Heart left ventricle (tissue), 16 donors: Measurements from ENCODE around the gene MYBPC1. TPM values are rescaled to one million over a fixed set of nuclear protein-coding genes. Genes with fewer than 3 reads are reported as not detected.

Experiments used
- ATAC-seq, 4 donors: fragments of 200-7000 bp; cut with Tn5 transposase; one replicate each; pipeline ENCODE4 v1.9.1; 2020 to 2022; ENCODE audit warnings: moderate library complexity in 4 of 4, mild to moderate bottlenecking in 3 of 4, moderate number of reproducible peaks in 1 of 4
- DNase-seq, 5 donors: peaks; one replicate each; pipeline ENCODE4 v3.0.0-alpha.2; 2020
- H3K27ac ChIP-seq, 12 donors: fragments of 200-600 bp; sonication (generic) in 4 of 12; one replicate each; pipeline versions ENCODE4 v1.5.0 to v1.8.0; 2016 to 2022; ENCODE audit warnings: mild to moderate bottlenecking in 2 of 12
- H3K27me3 ChIP-seq, 9 donors: fragments of 200-600 bp; sonication (generic) in 2 of 9; one replicate each; pipeline versions ENCODE4 v1.5.1 to v1.8.0; 2016 to 2022; ENCODE audit warnings: mild to moderate bottlenecking in 3 of 9
- H3K36me3 ChIP-seq, 9 donors: fragments of 200-600 bp; sonication (generic) in 2 of 9; one replicate each; pipeline versions ENCODE4 v1.5.0 to v1.8.0; 2018 to 2022; ENCODE audit warnings: mild to moderate bottlenecking in 2 of 9
- H3K4me1 ChIP-seq, 12 donors: fragments of 200-600 bp; sonication (generic) in 4 of 12; one replicate each; pipeline versions ENCODE4 v1.5.0 to v1.8.0; 2016 to 2022; ENCODE audit warnings: mild to moderate bottlenecking in 3 of 12
- H3K4me3 ChIP-seq, 12 donors: fragments of 200-600 bp; sonication (generic) in 4 of 12; one replicate each; pipeline versions ENCODE4 v1.5.0 to v1.8.0; 2017 to 2022; ENCODE audit warnings: mild to moderate bottlenecking in 9 of 12, moderate library complexity in 4 of 12
- H3K9me3 ChIP-seq, 12 donors: fragments of 200-600 bp; sonication (generic) in 4 of 12; one replicate each; pipeline versions ENCODE4 v1.5.0 to v1.8.0; 2016 to 2022; ENCODE audit warnings: mild to moderate bottlenecking in 1 of 12
- POLR2A ChIP-seq, 2 donors: fragments of 450-650 bp; IDR thresholded peaks; one replicate each; pipeline ENCODE4 v1.6.1; 2017; ENCODE audit warnings: antibody characterized with exemption in 2 of 2, mild to moderate bottlenecking in 2 of 2, moderate library complexity in 2 of 2
- WGBS, 4 donors: extraction: QIAGEN DNeasy Blood & Tissue Kit in 2 of 4; methylation state at CpG; one replicate each; pipeline versions ENCODE4 v1.1.5 to v1.1.7; 2013 to 2018; 5-methylcytosine and 5-hydroxymethylcytosine counted together
- intact Hi-C, 10 donors: fragments of 100-400 bp; cut with DNase I; formaldehyde crosslinking; loops; one replicate each; pipeline versions ENCODE4 v1.11.1 to v1.14.2; 2022
- polyA plus RNA-seq, 2 donors: library from polyadenylated mRNA; stranded (reverse); fragments of 200-250 nt; gene quantifications; one replicate each; pipeline ENCODE4 v1.2.3, GENCODE V29; 2013
- total RNA-seq, 9 donors: library from RNA; depleted of rRNA in 2 of 9; stranded (reverse); fragments of >200 nt in 2 of 9; fragmentation: NEBNext Ultra II Directional in 3 of 9; extraction: Animal tissue kit (Norgen Biotek cat#: 25700) in 3 of 9; gene quantifications; one replicate each; pipeline versions ENCODE4 v1.1.0 to v1.2.4, GENCODE V29; 2016 to 2023
- TF ChIP-seq, protein P1 (sequence below), 12 donors: fragments of 200-600 bp; sonication (generic) in 4 of 12; IDR thresholded peaks; one replicate each; pipeline versions ENCODE4 v1.5.0 to v1.8.0; 2018 to 2022; ENCODE audit warnings: antibody characterized with exemption in 12 of 12, mild to moderate bottlenecking in 5 of 12
- donor health status: ischemic (EF 13 %, LVEDD 7.1; RV severe dilation, severe dysfunction).
- donor health status: healthy with polysubstance abuse.
- donor health status: DM: no; HTN: yes; CAD: no.
- donor health status: DM: no; HTN: no; CAD: no.
- donor health status: ischemic (EF 25% LVEDD 6.9; RV normal size, moderate dysfunction).
- donor health status: ischemic (EF 25% LVEDD 5.7; RV mildly dilated, moderate dysfunction).
- donor health status: healthy.
- donor health status: DM: yes; HTN: yes; CAD: no.
- donor health status: ischemic (EF 35%, LVEDD 5.7; RV mildly dilated, moderate dysfunction).
- donor health status: nonischemic (EF 11% LVEDD 7.7; RV severe dilation, severe dysfunction).
- donor health status: DM: yes; HTN: yes; CAD: no.
- donor health status: PGD.
- donor health status: ischemic (EF 29% LVEDD 5.4; RV normal size, mild dysfunction).
- donor health status: nonischemic (EF 23%, LVEDD 6.1; RV moderate dilation, normal function).

The MYBPC1 gene
- total and polyA plus RNA-seq, 11 donors, result 0.04 to 3.5 (median 1.9) TPM

DNA sequence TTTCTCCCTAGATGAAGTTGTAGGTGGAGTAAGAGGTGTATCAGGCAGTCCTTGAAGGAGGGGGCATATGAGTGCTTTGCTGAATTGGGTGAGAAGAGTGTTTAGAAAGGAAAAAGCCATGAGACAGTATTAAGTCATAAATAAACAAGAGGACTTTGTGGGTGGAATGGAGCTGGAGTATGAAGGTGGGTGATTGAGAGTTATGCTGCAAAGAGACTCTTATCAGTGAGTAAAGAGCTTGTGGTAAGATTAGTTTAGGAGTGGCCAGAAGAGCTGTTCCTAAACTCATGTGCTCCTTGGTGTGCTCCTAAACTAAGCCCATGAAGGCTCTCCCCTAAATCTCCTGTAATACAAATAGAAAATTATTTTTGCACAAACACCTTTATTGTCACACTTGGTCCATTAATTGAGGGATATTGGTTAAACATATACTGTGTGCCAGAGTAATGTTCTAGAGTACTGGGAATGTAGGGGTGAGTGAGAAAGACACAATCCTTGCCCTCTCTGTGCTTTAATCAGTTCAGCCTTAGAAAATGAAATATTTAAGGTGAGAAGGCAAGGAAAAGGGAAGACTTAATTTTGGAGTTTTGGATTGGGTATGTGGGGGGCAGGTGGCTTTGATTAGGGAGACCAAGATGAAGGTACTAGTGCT lies 112.5 kb downstream of the MYBPC1 start:
- Histone ChIP-seq H3K4me3 (no peak overlapping the region), H3K4me1 (peaks cover 0 to 32% (median 11%) of the 10 kb centered on the region in 12 donors), H3K27ac (peak overlapping the region in 3 of 12 donors; percentile 6 to 22 (median 12)), H3K27me3 (no peaks in the 10 kb centered on the region), H3K36me3 (no peaks in the 10 kb centered on the region), H3K9me3 (no peaks in the 10 kb centered on the region)
- TF ChIP-seq, protein P1, sequence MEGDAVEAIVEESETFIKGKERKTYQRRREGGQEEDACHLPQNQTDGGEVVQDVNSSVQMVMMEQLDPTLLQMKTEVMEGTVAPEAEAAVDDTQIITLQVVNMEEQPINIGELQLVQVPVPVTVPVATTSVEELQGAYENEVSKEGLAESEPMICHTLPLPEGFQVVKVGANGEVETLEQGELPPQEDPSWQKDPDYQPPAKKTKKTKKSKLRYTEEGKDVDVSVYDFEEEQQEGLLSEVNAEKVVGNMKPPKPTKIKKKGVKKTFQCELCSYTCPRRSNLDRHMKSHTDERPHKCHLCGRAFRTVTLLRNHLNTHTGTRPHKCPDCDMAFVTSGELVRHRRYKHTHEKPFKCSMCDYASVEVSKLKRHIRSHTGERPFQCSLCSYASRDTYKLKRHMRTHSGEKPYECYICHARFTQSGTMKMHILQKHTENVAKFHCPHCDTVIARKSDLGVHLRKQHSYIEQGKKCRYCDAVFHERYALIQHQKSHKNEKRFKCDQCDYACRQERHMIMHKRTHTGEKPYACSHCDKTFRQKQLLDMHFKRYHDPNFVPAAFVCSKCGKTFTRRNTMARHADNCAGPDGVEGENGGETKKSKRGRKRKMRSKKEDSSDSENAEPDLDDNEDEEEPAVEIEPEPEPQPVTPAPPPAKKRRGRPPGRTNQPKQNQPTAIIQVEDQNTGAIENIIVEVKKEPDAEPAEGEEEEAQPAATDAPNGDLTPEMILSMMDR (IDR thresholded peaks at IDR 0.05), result no peak
- no peak for TF ChIP-seq POLR2A (IDR thresholded peaks at IDR 0.05)
- intact Hi-C loops, result no loop called here
- ATAC-seq (peak in 3 of 4 donors; percentile 31 to 66 (median 57)), DNase-seq (no peak)

GRCh38 chr12:101710288-101710687 lies 115.5 kb downstream of the MYBPC1 start:
- Histone ChIP-seq H3K27me3 (no peaks in the 10 kb centered on the region), H3K9me3 (no peaks in the 10 kb centered on the region), H3K4me3 (no peak overlapping the region), H3K36me3 (no peaks in the 10 kb centered on the region), H3K4me1 (peaks cover 0 to 48% (median 23%) of the 10 kb centered on the region in 12 donors), H3K27ac (no peak overlapping the region)
- no peak for TF ChIP-seq POLR2A (IDR thresholded peaks at IDR 0.05)
- TF ChIP-seq, protein P1 (IDR thresholded peaks at IDR 0.05), result no peak
- ATAC-seq, result no peak
- intact Hi-C loops, result no loop called here
- WGBS, 4 donors, result 86 to 94% (median 91%) methylated on average over 4 of the region's 4 CpGs
- no peak for DNase-seq

DNA sequence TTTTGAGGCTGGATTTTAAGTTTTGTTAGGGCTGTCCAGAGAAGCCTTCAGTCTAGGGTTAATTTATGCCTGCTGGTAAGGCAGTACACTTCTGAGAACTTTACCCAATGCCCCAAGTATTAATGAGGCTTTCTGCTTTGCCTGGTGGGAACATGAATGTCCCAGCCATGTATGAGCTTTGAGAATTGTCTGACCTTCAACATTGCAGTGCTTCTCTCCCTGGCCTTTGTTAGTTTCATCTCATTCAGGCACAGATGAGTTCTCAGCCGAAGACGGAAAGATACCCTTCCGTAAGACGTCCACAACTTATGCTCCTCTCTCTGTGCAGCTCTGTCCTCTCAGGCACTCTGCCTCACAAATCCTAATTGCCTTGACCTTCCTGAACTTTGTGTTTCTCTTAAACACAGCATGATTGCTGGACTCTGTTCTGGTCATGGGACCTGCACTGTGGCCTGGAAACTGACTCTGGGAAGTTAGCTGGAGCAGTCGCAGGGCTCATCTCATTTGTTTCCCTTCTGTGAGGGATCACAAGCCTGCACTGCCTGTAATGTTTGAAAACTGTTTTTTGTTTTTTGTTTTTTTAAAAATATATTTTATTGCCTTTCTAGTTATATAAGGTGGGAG lies 118.4 kb downstream of the MYBPC1 start:
- no peaks in the 10 kb centered on the region for H3K9me3 ChIP-seq
- peak overlapping the region; percentile 30 to 74 (median 50) for H3K27ac ChIP-seq
- H3K4me1 ChIP-seq, result peaks cover 0 to 42% (median 22%) of the 10 kb centered on the region in 12 donors
- intact Hi-C loops, result no loop called here
- no peaks in the 10 kb centered on the region for H3K27me3 ChIP-seq
- TF ChIP-seq, protein P1 (IDR thresholded peaks at IDR 0.05), result no peak
- no peak for TF ChIP-seq POLR2A (IDR thresholded peaks at IDR 0.05)
- WGBS, 4 donors, result 19 to 40% (median 30%) methylated on average over 5 of the region's 5 CpGs
- DNase-seq (peak in 4 of 5 donors; percentile 31 to 55 (median 40)), ATAC-seq (peak; percentile 82 to 93 (median 87))
- peaks cover 0 to 16% (median under 1%) of the 10 kb centered on the region in 9 donors for H3K36me3 ChIP-seq
- peak overlapping the region in 5 of 12 donors; percentile 6 to 38 (median 8) for H3K4me3 ChIP-seq

DNA sequence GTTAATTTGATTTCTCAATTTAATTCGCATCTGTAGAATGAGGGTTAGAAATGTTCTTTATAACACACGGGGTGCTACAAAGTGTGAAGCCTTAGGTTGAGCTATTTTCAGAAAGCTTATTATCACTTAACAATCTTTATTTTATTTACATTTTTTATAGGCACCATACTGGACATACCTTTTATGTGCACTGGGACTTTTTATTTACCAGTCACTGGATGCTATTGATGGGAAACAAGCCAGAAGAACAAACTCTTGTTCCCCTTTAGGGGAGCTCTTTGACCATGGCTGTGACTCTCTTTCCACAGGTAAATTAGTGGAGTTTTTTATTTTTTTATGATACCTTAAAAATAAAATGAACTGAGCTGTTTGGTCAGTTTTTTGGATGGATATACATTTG lies 119.2 kb downstream of the MYBPC1 start:
- ATAC-seq (peak in 1 of 4 donors; percentile 23), DNase-seq (no peak)
- Histone ChIP-seq H3K27ac (peak overlapping the region in 11 of 12 donors; percentile 30 to 74 (median 53)), H3K4me3 (no peak overlapping the region), H3K27me3 (no peaks in the 10 kb centered on the region), H3K36me3 (peaks cover 0 to 22% (median 3%) of the 10 kb centered on the region in 9 donors), H3K9me3 (no peaks in the 10 kb centered on the region), H3K4me1 (peaks cover 0 to 42% (median 22%) of the 10 kb centered on the region in 12 donors)
- 56 to 76% (median 66%) methylated on average over 2 of the region's 2 CpGs for WGBS, 4 donors
- intact Hi-C loops, result no loop called here
- TF ChIP-seq POLR2A (IDR thresholded peaks at IDR 0.05), result no peak
- TF ChIP-seq, protein P1 (IDR thresholded peaks at IDR 0.05), result no peak
